Stimulated activated naive CD4-positive, alpha-beta T cell (primary cell): Measurements from ENCODE around the gene ACOT6.
"Not testable (repeated sequence)": the region's sequence is repeated elsewhere in the genome, so short reads cannot be mapped to it uniquely, and the experiment has no call there.

Experiments used
- DNase-seq, 6 experiments: peaks; one replicate each; lab custom pipeline; 2025; lab: John Stamatoyannopoulos, UW

The ACOT6 gene, protein sequence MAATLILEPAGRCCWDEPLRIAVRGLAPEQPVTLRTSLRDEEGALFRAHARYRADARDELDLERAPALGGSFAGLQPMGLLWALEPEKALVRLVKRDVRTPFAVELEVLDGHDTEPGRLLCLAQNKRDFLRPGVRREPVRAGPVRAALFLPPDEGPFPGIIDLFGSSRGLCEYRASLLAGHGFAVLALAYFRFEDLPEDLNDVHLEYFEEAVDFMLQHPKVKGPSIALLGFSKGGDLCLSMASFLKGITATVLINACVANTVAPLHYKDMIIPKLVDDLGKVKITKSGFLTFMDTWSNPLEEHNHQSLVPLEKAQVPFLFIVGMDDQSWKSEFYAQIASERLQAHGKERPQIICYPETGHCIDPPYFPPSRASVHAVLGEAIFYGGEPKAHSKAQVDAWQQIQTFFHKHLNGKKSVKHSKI

DNA sequence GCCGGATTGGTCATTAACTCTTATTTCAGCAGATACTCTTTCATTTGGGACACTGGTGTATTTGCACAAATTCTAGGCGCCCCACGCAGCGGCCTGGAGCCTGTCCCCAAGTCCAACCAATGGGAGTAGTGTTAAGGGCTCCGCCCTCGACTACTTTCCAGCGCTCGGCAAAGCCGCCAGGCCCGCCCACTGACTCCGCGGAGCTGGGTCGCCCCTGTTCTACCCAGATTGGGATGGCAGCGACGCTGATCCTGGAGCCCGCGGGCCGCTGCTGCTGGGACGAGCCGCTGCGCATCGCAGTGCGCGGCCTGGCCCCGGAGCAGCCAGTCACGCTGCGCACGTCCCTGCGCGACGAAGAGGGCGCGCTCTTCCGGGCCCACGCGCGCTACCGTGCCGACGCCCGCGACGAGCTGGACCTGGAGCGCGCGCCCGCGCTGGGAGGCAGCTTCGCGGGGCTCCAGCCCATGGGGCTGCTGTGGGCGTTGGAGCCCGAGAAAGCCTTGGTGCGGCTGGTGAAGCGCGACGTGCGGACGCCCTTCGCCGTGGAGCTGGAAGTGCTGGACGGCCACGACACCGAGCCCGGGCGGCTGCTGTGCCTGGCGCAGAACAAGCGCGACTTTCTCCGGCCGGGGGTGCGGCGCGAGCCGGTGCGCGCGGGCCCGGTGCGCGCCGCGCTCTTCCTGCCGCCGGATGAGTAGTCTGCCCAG, at the start of gene ACOT6:
TSS of gene ACOT6 (plus strand) at position 179 of the 707 bp plus-strand sequence. CDS start at position 234, 55 bp downstream.
- peak; percentile 50 to 78 (median 64) for DNase-seq

DNA sequence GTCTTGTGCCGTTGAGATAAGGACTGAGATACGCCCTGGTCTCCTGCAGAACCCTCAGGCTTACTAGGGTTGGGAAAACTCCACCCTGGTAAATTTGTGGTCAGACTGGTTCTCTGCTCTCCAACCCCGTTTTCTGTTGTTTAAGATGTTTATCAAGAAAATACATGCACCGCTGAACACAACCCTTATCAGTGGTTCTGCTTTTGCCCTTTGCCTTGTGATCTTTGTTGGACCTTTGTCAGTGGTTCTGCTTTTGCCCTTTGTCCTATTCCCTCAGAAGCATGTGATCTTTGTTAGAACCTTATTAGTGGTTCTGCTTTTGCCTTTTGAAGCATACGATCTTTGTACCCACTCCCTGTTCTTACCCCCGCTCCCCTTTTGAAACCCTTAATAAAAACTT, 49.6 kb upstream of the ACOT6 start:
- DNase-seq: not testable (repeated sequence)

DNA sequence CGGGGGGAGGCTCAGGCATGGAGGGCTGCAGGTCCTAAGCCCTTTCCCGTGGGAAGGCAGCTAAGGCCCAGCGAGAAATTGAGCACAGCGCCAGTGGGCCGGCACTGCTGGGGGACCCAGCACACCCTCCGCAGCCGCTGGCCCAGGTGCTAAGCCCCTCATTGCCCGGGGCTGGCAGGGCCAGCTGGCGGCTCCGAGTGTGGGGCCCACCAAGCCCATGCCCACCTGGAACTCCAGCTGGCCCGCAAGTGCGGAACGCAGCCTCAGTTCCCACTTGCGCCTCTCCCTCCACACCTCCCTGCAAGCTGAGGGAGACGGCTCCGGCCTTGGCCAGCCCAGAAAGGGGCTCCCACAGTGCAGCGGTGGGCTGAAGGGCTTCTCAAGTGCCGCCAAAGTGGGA, 45.9 kb upstream of the ACOT6 start:
- DNase-seq: not testable (repeated sequence)

DNA sequence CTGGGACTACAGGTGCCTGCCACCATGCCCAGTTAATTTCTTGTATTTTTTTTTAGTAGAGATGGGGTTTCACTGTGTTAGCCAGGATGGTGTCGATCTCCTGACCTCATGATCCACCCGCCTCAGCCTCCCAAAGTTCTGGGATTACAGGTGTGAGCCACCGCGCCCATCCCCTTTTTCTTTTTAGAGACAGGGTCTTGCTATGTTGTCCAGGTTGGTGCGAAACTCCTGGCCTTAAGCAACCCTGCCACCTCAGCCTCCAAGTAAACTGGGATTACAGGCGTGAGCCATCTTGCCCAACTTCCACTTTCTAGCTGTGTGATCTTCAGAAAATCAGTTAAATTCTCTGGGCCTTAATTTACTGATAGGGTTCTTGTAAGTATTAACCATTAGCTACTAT, 45.4 kb upstream of the ACOT6 start:
- DNase-seq: not testable (repeated sequence)

DNA sequence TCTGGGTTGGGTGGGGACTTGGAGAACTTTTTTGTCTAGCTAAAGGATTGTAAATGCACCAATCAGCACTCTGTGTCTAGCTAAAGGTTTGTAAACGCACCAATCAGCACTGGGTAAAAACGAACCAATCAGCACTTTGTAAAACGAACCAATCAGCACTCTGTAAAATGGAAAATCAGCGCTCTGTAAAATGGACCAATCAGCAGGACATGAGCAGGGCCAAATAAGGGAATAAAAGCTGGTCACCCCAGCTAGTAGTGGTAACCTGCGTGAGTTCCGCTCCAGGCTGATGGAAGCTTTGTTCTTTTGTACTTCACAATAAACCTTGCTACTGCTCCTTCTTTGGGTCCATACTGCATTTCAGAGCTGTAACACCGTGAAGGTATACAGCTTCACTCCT, 45.0 kb upstream of the ACOT6 start:
- no peak for DNase-seq

DNA sequence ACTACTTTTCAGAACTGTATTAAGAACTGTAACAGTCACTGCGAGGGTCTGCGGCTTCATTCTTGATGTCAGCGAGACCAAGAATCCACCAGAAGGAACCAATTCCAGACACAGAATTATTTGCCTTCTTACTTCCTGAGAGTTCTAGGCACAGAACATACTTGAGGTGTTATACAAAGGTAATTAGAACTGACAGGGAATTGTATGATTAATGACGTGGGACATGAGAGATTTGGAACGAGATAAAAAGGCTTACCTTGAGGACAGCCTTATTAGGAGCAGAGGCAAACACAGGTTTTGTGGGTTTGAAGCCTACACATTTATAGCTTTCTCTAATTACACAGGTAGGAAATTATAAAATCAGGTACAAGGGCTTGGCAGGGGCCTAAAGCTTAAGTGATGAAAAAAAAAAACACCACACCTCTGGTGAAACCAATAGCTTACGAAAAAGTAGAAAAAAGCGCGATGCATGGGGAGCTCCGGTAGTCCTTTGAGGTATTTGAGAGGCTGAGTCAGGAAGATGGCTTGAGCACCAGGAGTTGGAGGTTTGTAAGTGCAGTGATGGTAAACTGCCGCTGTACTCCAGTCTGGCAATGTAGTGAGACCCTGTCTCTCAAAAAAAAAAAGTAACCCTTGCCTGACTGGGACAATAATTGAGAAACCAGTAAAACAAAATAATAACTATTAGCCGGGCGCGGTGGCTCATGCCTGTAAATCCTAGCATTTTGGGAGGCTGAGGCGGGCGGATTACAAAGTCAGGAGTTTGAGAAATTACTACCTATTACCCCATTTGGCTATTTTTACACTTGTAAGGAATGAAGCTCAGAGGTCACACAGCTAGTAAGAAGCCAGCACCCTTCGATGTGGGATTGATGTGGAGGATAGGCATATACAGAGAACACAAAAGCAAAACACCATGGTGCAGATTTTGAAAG, 44.1 kb upstream of the ACOT6 start:
- DNase-seq: peak in 1 of 6 experiments; percentile 20

DNA sequence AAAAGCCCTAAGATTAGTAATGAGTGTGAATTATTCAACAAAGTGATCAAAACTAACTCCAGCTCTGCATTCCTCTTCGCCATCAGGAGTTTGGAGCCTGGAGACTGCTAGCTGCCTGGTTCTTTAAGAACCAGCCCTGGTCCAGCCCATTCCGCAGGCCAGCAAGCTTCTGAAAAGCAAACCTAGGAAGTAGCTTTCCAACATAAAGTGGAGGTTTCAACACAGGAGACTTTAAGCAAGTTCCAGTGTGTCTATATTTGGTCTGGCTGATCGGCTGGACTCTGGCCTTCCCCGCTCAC, 43.5 kb upstream of the ACOT6 start:
- DNase-seq: not testable (repeated sequence)

DNA sequence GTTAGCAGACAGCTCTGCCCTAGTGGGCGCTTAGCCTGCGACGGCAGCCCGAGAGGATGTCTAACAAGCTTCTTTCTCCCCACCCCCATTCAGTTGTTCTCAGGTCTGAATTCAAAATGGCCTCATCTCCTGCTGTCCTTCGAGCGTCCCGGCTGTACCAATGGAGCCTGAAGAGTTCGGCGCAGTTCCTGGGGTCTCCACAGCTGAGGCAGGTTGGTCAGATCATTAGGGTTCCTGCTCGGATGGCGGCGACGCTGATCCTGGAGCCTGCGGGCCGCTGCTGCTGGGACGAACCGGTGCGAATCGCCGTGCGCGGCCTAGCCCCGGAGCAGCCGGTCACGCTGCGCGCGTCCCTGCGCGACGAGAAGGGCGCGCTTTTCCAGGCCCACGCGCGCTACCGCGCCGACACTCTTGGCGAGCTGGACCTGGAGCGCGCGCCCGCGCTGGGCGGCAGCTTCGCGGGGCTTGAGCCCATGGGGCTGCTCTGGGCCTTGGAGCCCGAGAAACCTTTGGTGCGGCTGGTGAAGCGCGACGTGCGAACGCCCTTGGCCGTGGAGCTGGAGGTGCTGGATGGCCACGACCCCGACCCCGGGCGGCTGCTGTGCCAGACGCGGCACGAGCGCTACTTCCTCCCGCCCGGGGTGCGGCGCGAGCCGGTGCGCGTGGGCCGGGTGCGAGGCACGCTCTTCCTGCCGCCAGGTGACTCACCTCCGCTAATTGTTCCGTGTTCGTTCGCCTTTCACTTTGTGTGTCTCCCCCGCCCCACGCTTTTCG, 42.9 kb upstream of the ACOT6 start, which contains the start of gene ACOT2:
TSS of gene ACOT2 (plus strand) at position 29 of the 774 bp plus-strand sequence. CDS start at position 57, 28 bp downstream.
- peak; percentile 50 to 83 (median 60) for DNase-seq

DNA sequence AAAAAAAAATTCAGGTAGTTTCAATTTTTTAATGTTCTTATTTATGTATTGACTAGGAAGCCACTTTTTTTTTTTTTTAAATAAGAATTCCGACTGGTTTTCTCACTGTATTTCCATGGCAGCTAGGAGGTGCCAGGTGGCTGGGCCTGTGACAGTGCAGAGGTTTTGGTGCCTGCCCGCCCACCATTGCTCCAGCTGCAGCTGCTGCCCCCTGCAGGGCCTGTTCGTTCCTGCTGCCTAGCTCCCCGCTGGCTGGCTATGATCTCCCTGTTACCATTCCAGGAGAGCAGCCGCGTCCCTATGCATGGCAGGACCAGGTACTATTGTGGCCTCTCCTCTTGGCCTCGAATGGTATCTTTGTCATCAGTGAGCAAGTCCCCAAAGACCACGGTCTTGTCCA, 41.4 kb upstream of the ACOT6 start:
- peak; percentile 19 to 53 (median 26) for DNase-seq

DNA sequence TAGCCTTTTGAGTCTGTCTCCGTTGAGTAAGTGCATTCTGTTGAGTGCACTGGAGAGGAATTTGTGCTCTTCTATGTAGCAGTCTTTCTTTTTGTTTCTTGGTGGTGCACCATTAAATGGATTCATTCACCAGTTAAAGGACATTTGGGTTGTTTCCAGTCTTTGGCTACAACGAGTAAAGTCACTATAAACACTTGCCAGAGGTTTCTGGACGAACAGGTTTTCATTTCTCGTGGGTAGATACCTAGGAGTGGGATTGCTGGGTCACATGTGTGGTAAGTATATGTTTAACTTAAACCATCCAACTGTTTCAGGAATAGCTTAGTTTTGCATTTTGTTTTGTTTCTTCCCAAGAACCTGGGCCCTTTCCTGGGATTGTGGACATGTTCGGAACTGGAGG, 39.3 kb upstream of the ACOT6 start:
- not testable (repeated sequence) for DNase-seq

DNA sequence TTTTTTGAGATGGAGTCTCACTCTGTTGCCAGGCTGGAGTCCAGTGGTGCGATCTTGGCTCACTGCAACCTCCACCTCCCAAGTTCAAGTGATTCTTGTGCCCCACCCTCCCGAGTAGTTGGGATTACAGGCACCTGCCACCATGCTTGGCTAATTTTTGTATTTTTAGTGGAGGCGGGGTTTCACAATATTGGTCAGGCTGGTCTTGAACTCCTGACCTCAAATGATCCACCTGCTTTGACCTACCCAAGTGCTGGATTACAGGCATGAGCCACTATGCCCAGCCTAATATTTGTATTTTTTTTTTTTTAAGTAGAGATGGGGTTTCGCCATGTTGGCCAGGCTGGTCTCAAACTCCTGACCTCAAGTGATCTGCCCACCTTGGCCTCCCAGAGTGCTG, 38.6 kb upstream of the ACOT6 start:
- not testable (repeated sequence) for DNase-seq

DNA sequence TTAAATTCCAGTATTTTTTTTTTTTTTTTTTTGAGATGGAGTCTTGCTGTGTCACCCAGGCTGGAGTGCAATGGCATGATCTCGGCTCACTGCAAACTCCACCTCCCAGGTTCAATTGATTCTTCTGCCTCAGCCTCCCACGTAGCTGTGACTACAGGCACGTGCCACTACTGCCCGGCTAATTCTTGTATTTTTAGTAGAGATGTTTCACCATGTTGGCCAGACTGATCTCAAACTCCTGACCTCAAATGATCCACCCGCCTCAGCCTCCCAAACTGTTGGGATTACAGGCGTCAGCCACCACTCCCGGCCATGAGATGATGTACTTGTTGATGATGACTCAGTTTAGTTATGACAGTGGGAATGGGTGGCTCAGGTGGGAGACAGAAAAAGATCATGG, 38.1 kb upstream of the ACOT6 start:
- not testable (repeated sequence) for DNase-seq

DNA sequence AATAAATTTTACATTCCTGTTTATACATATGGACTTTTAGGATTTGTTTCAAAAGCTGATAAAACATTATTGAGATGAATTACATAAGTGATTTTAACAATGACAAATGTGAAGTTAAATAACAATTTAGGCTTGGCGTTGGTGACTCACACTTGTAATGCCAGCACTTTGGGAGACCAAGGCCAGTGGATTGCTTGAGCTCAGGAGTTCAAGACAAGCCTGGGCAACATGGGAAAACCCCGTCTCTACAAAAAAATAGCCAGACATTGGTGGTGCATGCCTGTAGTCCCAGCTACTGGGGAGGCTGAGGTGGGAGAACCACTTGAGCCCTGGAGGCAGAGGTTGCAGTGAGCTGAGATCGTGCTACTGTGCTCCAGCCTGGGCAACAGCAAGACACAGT, 35.9 kb upstream of the ACOT6 start:
- no peak for DNase-seq

DNA sequence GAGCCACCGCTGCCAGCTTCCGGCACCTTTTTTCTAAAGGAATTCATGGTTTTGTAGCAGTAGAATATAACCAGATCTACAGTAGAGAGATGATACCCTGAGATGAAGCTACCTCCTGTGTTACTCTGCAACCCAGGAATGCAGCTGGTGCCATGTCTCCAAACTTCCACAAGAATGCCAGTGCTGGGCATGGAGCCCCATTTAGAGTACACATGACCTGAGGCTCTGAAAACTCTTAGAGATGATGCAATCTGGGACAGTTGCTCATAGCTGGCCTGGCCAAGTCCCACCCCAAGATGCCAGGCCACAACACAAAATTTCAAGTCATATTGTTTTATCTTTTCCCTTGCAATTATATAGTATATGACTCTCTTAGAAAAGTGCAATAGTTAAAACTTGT, 35.1 kb upstream of the ACOT6 start:
- not testable (repeated sequence) for DNase-seq

DNA sequence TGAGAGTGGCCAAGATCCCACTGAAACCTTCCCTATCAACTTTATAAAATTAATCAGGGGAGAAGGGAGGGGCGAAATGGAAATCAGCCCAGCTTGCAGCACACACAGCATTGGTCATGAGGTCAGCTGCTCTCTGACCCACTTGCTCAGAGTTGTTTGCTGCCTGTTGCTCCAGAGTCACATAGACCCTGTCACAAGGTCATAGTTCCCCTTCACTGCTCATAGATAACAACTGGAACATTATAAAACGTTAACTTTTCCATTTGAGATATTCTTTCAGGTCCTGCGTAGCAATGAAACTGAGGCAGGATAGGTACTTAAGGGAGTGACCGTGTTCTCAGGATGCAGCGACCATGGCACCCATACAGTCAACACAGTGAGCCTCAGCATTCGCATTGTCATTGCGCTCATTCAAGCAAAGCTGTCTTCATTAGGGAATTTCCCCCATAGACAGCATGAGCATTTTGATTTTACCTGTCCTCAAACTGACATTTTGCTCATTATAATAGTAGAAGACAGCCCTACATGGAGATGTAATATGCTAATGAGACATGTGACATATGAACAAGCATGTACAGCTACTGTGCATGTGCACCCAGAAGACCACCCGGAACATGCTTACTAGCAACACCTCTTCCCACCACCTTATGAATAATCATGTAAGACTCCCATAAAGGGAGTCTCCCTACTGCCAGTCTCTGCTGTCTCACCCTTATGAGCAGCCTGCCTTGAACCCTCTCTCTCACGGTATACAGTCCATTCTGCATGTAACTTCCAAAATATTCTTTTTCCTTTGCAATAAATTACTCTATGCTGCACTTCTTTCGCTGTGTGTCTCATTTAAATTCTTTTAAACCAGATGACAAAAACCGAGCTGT, 30.0 kb upstream of the ACOT6 start:
- not testable (repeated sequence) for DNase-seq

DNA sequence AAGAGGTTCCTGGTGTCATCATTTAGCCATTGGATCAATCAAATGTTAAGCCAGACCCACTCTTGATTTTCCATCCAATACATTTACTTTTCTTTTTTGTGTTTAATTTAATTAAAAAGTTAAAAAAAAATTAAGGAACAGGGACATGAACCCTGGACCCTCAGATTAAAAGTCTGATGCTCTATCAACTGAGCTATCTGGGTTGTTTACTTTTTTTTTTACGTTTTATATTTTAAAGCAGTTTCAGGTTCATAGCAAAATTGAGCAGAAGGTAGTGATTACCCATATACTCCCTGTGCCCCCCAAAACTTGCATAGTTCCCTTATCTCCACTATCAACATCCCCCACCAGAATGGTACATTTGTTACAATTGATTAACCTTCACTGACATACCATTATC, 23.6 kb upstream of the ACOT6 start:
- no peak for DNase-seq

DNA sequence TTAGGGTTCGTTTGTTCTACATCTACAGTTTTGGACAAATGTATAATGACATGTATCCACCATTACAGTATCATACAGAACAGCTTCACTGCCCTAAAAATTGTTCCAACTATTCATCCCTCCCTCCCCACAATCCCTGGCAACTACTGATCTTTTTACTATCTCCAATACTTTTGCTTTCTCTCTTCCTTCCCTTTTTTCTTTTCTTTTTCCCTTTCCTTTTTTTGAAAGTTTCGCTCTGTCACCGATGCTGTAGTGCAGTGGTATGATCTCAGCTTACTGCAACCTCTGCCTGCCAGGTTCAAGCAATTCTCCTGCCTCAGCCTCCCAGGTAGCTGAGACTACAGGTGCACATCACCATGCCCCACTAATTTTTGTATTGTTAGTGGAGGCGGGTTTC, 23.2 kb upstream of the ACOT6 start:
- no peak for DNase-seq

DNA sequence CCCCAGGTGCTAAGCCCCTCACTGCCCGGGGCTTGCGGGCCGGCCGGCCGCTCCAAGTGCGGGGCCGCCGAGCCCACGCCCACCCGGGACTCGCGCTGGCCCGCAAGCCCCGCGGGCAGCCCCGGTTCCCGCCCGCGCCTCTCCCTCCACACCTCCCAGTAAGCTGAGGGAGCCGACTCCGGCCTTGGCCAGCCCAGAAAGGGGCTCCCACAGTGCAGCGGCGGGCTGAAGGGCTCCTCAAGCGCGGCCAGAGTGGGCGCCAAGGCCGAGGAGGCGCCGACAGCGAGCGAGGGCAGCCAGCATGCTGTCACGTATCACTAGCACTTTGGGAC, 21.7 kb upstream of the ACOT6 start:
- DNase-seq: not testable (repeated sequence)

DNA sequence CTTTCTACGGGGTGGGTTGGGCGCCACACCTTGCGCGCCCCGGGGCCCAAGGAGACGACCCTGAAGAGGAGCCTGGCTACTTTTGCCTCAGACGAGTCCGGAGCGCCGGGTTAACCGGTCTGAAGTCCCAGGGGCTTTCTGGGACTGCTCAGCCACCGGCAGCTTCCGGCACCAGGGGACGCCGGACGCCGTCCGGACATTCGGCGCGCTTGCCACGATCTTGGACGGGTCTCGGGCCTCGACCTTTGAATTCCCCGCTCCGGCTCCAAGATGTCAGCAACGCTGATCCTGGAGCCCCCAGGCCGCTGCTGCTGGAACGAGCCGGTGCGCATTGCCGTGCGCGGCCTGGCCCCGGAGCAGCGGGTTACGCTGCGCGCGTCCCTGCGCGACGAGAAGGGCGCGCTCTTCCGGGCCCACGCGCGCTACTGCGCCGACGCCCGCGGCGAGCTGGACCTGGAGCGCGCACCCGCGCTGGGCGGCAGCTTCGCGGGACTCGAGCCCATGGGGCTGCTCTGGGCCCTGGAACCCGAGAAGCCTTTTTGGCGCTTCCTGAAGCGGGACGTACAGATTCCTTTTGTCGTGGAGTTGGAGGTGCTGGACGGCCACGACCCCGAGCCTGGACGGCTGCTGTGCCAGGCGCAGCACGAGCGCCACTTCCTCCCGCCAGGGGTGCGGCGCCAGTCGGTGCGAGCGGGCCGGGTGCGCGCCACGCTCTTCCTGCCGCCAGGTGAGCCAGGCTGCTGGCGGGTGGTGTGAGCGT, 20.4 kb upstream of the ACOT6 start, which contains the start of gene ACOT4:
TSS of gene ACOT4 (plus strand) at position 184 of the 760 bp plus-strand sequence. CDS start at position 271, 87 bp downstream.
- DNase-seq: peak; percentile 34 to 87 (median 57)

DNA sequence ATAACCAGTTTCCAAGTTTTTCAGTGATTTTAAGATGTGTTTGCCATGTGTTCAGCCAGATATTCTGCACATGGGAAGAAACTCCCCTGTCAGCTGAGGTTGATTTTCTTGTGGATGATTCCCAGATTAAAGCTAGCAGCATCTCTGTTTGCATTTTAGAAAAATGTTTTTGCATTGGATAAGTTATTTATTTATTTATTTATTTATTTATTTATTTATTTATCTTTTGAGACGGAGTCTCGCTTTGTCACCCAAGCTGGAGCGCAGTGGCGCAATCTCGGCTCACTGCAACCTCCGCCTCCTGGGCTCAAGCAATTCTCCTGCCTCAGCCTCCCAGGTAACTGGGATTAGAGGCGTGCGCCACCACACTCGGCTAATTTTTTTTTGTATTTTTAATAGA, 17.8 kb upstream of the ACOT6 start:
- DNase-seq: no peak
